ENCODE measurements around the gene CNTN1.
"Not testable (repeated sequence)": the region's sequence is repeated elsewhere in the genome, so short reads cannot be mapped to it uniquely, and the experiment has no call there.

CNTN1 gene

GRCh38 chr12:41045509-41045908 is 353.3 kb downstream of the CNTN1 start:
- DNase-seq (ENCODE audit: low spot score) = no peak

GRCh38 chr12:41049033-41049432 is 356.8 kb downstream of the CNTN1 start:
- no peak for DNase-seq (ENCODE audit: low spot score)

GRCh38 chr12:41051954-41052353 is 359.7 kb downstream of the CNTN1 start:
- no peak for DNase-seq (ENCODE audit: low spot score)

- DNase-seq (ENCODE audit: low spot score) = no peak
Measured at GRCh38 chr12:41052441-41052840, 360.2 kb downstream of the CNTN1 start.

- DNase-seq (ENCODE audit: low spot score) = no peak
Measured at GRCh38 chr12:41053046-41053445, 360.8 kb downstream of the CNTN1 start.

GRCh38 chr12:41055875-41056577 is 363.8 kb downstream of the CNTN1 start:
- DNase-seq (ENCODE audit: low spot score) = peak; percentile 11

GRCh38 chr12:41058266-41058665 is 366.0 kb downstream of the CNTN1 start:
- no peak for DNase-seq (ENCODE audit: low spot score)

- DNase-seq (ENCODE audit: low spot score) = peak; percentile 32
Measured at GRCh38 chr12:41061192-41061591, 369.0 kb downstream of the CNTN1 start.

- no peak for DNase-seq (ENCODE audit: low spot score)
Measured at GRCh38 chr12:41064411-41064810, 372.2 kb downstream of the CNTN1 start.

GRCh38 chr12:41067941-41068645 is 375.9 kb downstream of the CNTN1 start:
- DNase-seq (ENCODE audit: low spot score) = no peak

GRCh38 chr12:41073633-41074472 is 381.6 kb downstream of the CNTN1 start:
- no peak for DNase-seq (ENCODE audit: low spot score)

GRCh38 chr12:41074473-41074769 is 382.2 kb downstream of the CNTN1 start:
- no peak for DNase-seq (ENCODE audit: low spot score)

- DNase-seq (ENCODE audit: low spot score) = no peak
Measured at GRCh38 chr12:41076114-41076513, 383.9 kb downstream of the CNTN1 start.

GRCh38 chr12:41081241-41081640 is 389.0 kb downstream of the CNTN1 start:
- DNase-seq (ENCODE audit: low spot score) = not testable (repeated sequence)

- no peak for DNase-seq (ENCODE audit: low spot score)
Measured at GRCh38 chr12:41089438-41089837, 397.2 kb downstream of the CNTN1 start.

- no peak for DNase-seq (ENCODE audit: low spot score)
Measured at GRCh38 chr12:41092115-41092514, 399.9 kb downstream of the CNTN1 start.

GRCh38 chr12:41096797-41097196 is 404.6 kb downstream of the CNTN1 start:
- DNase-seq (ENCODE audit: low spot score) = no peak

GRCh38 chr12:41100572-41100971 is 408.3 kb downstream of the CNTN1 start:
- DNase-seq (ENCODE audit: low spot score) = no peak

GRCh38 chr12:41101806-41102205 is 409.6 kb downstream of the CNTN1 start:
- no peak for DNase-seq (ENCODE audit: low spot score)

- no peak for DNase-seq (ENCODE audit: low spot score)
Measured at GRCh38 chr12:41103614-41104013, 411.4 kb downstream of the CNTN1 start.

- DNase-seq (ENCODE audit: low spot score) = no peak
Measured at GRCh38 chr12:41106315-41106714, 414.1 kb downstream of the CNTN1 start.

- DNase-seq (ENCODE audit: low spot score) = peak; percentile 33
Measured at GRCh38 chr12:41108032-41108431, 415.8 kb downstream of the CNTN1 start.

- DNase-seq (ENCODE audit: low spot score) = no peak
Measured at GRCh38 chr12:41112903-41113302, 420.7 kb downstream of the CNTN1 start.

All from Ammon's horn (tissue), 1 donor.